ENCODE measurements around the gene HSPA9. TPM values are rescaled to one million over a fixed set of nuclear protein-coding genes. Genes with fewer than 3 reads are reported as not detected.

Gene HSPA9
- total and polyA plus RNA-seq, 2 donors (not counting 1 experiment from before 2014, with no cell fraction given) = 66.5 to 139 TPM

- no peak for ATAC-seq (ENCODE audit: low read depth)
- H3K27ac ChIP-seq (ENCODE audit: low read length in 2 of 2) = no peak overlapping the region
- no peaks in the 10 kb centered on the region for H3K27me3 ChIP-seq (replicated peaks in 1 of 4; ENCODE audit: control extremely low read depth in 1 of 4, control insufficient read depth in 3 of 4, insufficient read depth in 4 of 4, low read length in 3 of 4)
- peaks cover 3% of the 10 kb centered on the region for H3K27me3 Mint-ChIP-seq
- intact Hi-C loops (cut with micrococcal nuclease) = no loop called here
- H3K4me3 Mint-ChIP-seq = no peak overlapping the region
- H3K9ac ChIP-seq (ENCODE audit: low read length) = no peak overlapping the region
- peaks cover 11% of the 10 kb centered on the region for H3K4me1 Mint-ChIP-seq
- CTCF ChIA-PET = interaction anchor here (0.8 to 1.5 kb wide), 9 partner anchors 8 to 869 kb away, joined by 3 to 8 read pairs (median 5); no protein-coding TSS in a partner anchor
- H3K4me2 ChIP-seq (replicated peaks; ENCODE audit: low read depth, low read length, poor library complexity, severe bottlenecking) = no peak overlapping the region
- H3K79me2 ChIP-seq (ENCODE audit: control insufficient read depth, insufficient read depth, low read length) = peaks cover under 1% of the 10 kb centered on the region
- H3K9me3 ChIP-seq (ENCODE audit: control extremely low read depth in 1 of 3, control insufficient read depth in 2 of 3, insufficient read depth in 1 of 3, low read length in 2 of 3) = no peaks in the 10 kb centered on the region
- DNase-seq = no peak
- TF ChIP-seq EZH2 (IDR thresholded peaks at IDR 0.05; ENCODE audit: borderline replicate concordance, insufficient read depth, low read depth, low read length, poor library complexity, severe bottlenecking) (no peak), CTCF (IDR thresholded peaks at IDR 0.05) (no peak)
- no peak overlapping the region for H3K27ac Mint-ChIP-seq
- H3K9me3 Mint-ChIP-seq (ENCODE audit: insufficient read depth) = no peaks in the 10 kb centered on the region
- peaks cover 4 to 7% of the 10 kb centered on the region in 2 donors for H3K4me1 ChIP-seq (ENCODE audit: control insufficient read depth in 2 of 2, insufficient read depth in 2 of 2, low read length in 2 of 2)
- POLR2A ChIA-PET = no interaction called here
- H3K4me3 ChIP-seq (ENCODE audit: control extremely low read depth in 1 of 5, extremely low read depth in 1 of 5, insufficient read depth in 1 of 5, low read depth in 2 of 5, low read length in 4 of 5) = no peak overlapping the region
- H3K36me3 ChIP-seq (replicated peaks in 1 of 2; ENCODE audit: control extremely low read depth in 1 of 2, control insufficient read depth in 1 of 2, extremely low read depth in 1 of 2, insufficient read depth in 2 of 2, low read length in 1 of 2) = no peaks in the 10 kb centered on the region
- WGBS (ENCODE audit: insufficient coverage) = no CpG with 5 or more reads among the region's 2 CpGs
- no peak overlapping the region for H2AFZ ChIP-seq (ENCODE audit: insufficient read depth, low read depth, low read length, poor library complexity, severe bottlenecking)
- peaks cover under 1% of the 10 kb centered on the region for H4K20me1 ChIP-seq (ENCODE audit: control insufficient read depth, insufficient read depth, low read length, poor library complexity, severe bottlenecking)
Measured at GRCh38 chr5:138580001-138580400, 4.8 kb upstream of the HSPA9 start.

GRCh38 chr5:138579517-138579863, 4.3 kb upstream of the HSPA9 start:
- Histone ChIP-seq H3K27ac (ENCODE audit: low read length in 2 of 2) (no peak overlapping the region), H4K20me1 (ENCODE audit: control insufficient read depth, insufficient read depth, low read length, poor library complexity, severe bottlenecking) (peaks cover 5% of the 10 kb centered on the region), H2AFZ (ENCODE audit: insufficient read depth, low read depth, low read length, poor library complexity, severe bottlenecking) (peak overlapping the region; percentile 71), H3K4me3 (ENCODE audit: control extremely low read depth in 1 of 5, extremely low read depth in 1 of 5, insufficient read depth in 1 of 5, low read depth in 2 of 5, low read length in 4 of 5) (no peak overlapping the region), H3K9me3 (ENCODE audit: control extremely low read depth in 1 of 3, control insufficient read depth in 2 of 3, insufficient read depth in 1 of 3, low read length in 2 of 3) (no peaks in the 10 kb centered on the region), H3K27me3 (replicated peaks in 1 of 4; ENCODE audit: control extremely low read depth in 1 of 4, control insufficient read depth in 3 of 4, insufficient read depth in 4 of 4, low read length in 3 of 4) (no peaks in the 10 kb centered on the region), H3K36me3 (replicated peaks in 1 of 2; ENCODE audit: control extremely low read depth in 1 of 2, control insufficient read depth in 1 of 2, extremely low read depth in 1 of 2, insufficient read depth in 2 of 2, low read length in 1 of 2) (no peaks in the 10 kb centered on the region), H3K9ac (ENCODE audit: low read length) (no peak overlapping the region), H3K4me1 (ENCODE audit: control insufficient read depth in 2 of 2, insufficient read depth in 2 of 2, low read length in 2 of 2) (peaks cover 5 to 9% of the 10 kb centered on the region in 2 donors), H3K4me2 (replicated peaks; ENCODE audit: low read depth, low read length, poor library complexity, severe bottlenecking) (no peak overlapping the region), H3K79me2 (ENCODE audit: control insufficient read depth, insufficient read depth, low read length) (peaks cover 6% of the 10 kb centered on the region)
- H3K27ac Mint-ChIP-seq = peak overlapping the region; percentile 10
- CTCF ChIA-PET = interaction anchor here (0.6 to 1.5 kb wide), 27 partner anchors 9 to 1533 kb away, joined by 3 to 8 read pairs (median 3); no protein-coding TSS in a partner anchor
- DNase-seq = no peak
- TF ChIP-seq CTCF (IDR thresholded peaks at IDR 0.05) (peak; percentile 37), EZH2 (IDR thresholded peaks at IDR 0.05; ENCODE audit: borderline replicate concordance, insufficient read depth, low read depth, low read length, poor library complexity, severe bottlenecking) (no peak)
- no peaks in the 10 kb centered on the region for H3K9me3 Mint-ChIP-seq (ENCODE audit: insufficient read depth)
- WGBS (ENCODE audit: insufficient coverage) = 0% methylated on average over 1 of the region's 2 CpGs
- ATAC-seq (ENCODE audit: low read depth) = no peak
- intact Hi-C loops (cut with micrococcal nuclease) = loop anchor here (5.0 to 10.0 kb wide), 5 partner anchors 173 to 825 kb away; partner anchors contain the start of genes CDC25C, CTNNA1, FAM13B and HNRNPA0
- H3K27me3 Mint-ChIP-seq = no peaks in the 10 kb centered on the region
- no peak overlapping the region for H3K4me3 Mint-ChIP-seq
- peaks cover 16% of the 10 kb centered on the region for H3K4me1 Mint-ChIP-seq
- POLR2A ChIA-PET = interaction anchor here (0.6 to 0.7 kb wide), 3 partner anchors 70 to 821 kb away, joined by 5 to 6 read pairs (median 5); no protein-coding TSS in a partner anchor
